Measurements from ENCODE around the gene EPB41L1. TPM values are rescaled to one million over a fixed set of nuclear protein-coding genes. Genes with fewer than 3 reads are reported as not detected.

Gene EPB41L1
- total RNA-seq, 4 donors from 2014 or later: 29.2 to 49.3 (median 35.4) TPM

DNA sequence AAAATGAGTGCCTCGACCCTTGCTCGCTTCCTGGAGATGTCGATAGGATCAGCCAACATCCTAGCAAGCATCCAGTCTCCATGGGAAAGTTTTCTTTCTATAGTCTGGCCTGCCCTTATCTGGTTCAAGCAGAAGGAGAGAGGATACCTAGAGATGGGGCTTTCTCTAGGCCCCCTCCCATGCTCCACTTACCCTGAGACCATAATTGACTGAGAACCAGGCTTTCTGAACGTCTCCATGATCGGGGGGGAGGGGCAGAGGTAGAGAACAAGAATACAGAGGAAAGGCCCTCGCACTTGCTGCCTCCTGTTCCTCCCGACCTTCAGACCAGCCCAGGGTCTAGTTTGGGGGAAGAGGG, 31.6 kb upstream of the EPB41L1 start:
- Histone ChIP-seq H3K4me3 (no peak overlapping the region), H3K27me3 (no peaks in the 10 kb centered on the region), H3K27ac (no peak overlapping the region), H3K4me1 (no peaks in the 10 kb centered on the region), H3K36me3 (no peaks in the 10 kb centered on the region), H3K9me3 (no peaks in the 10 kb centered on the region)
- no peak for ATAC-seq
- WGBS, 2 donors (ENCODE audit: low coverage in 1 of 2): 60 to 93% methylated on average over 3 to 4 of the region's 7 CpGs
- TF ChIP-seq EP300 (IDR thresholded peaks at IDR 0.05) (no peak), CTCF (IDR thresholded peaks at IDR 0.05) (no peak), POLR2A (IDR thresholded peaks at IDR 0.05) (no peak), POLR2AphosphoS5 (IDR thresholded peaks at IDR 0.05) (no peak)

GRCh38 chr20:36125097-36125496, 29.4 kb upstream of the EPB41L1 start:
- H3K36me3 ChIP-seq: no peaks in the 10 kb centered on the region
- 50 to 70% methylated on average over 2 of the region's 3 CpGs for WGBS, 2 donors (ENCODE audit: low coverage in 1 of 2)
- no peak for ATAC-seq
- H3K4me3 ChIP-seq: no peak overlapping the region
- no peak overlapping the region for H3K27ac ChIP-seq
- H3K27me3 ChIP-seq: no peaks in the 10 kb centered on the region
- no peaks in the 10 kb centered on the region for H3K4me1 ChIP-seq
- no peak for TF ChIP-seq POLR2AphosphoS5 (IDR thresholded peaks at IDR 0.05)
- TF ChIP-seq EP300 (IDR thresholded peaks at IDR 0.05): no peak
- no peak for TF ChIP-seq POLR2A (IDR thresholded peaks at IDR 0.05)
- TF ChIP-seq CTCF (IDR thresholded peaks at IDR 0.05): no peak
- no peaks in the 10 kb centered on the region for H3K9me3 ChIP-seq

DNA sequence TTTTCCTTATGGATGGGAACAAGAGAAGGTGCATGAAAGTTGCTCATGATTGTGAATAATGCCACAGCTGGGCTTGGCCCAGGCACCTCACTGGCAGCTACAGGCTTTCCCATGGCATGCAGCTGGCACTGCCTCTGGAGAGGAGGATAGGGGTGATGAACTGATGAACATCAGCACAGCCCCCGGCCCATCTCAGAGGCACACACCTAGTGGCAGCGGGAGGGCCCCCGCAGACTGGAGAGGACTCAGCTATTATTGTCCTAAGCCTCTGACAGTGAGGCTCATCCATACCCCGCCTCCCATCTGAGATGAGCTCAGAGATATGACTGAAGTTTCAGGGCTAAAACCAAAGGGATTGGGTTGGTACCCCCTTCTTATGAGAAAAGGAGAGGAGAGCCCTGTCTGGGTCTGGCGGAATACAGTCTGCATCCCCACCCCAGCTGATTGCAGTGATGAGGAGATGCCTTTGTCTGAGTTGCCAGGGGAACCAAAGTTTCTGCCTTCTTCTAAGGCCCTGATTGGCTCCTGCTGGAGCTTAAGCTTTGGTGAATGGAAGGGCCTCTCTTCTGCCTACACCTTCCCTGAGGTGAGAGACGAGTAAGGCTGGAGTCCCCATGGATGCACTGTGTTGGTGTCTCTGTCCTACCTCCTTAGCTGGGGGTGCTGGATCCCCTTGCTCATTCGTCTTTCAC, 27.6 kb upstream of the EPB41L1 start:
- no peak for ATAC-seq
- no peaks in the 10 kb centered on the region for H3K4me1 ChIP-seq
- TF ChIP-seq EP300 (IDR thresholded peaks at IDR 0.05): no peak
- no peak for TF ChIP-seq CTCF (IDR thresholded peaks at IDR 0.05)
- TF ChIP-seq POLR2A (IDR thresholded peaks at IDR 0.05): no peak
- no peak for TF ChIP-seq POLR2AphosphoS5 (IDR thresholded peaks at IDR 0.05)
- no peak overlapping the region for H3K4me3 ChIP-seq
- WGBS, 2 donors (ENCODE audit: low coverage in 1 of 2): 100% methylated on average over 1 of the region's 7 CpGs; no CpG with 5 or more reads in 1 of the 2 donors
- H3K9me3 ChIP-seq: no peaks in the 10 kb centered on the region
- no peaks in the 10 kb centered on the region for H3K36me3 ChIP-seq
- H3K27me3 ChIP-seq: no peaks in the 10 kb centered on the region
- H3K27ac ChIP-seq: no peak overlapping the region

DNA sequence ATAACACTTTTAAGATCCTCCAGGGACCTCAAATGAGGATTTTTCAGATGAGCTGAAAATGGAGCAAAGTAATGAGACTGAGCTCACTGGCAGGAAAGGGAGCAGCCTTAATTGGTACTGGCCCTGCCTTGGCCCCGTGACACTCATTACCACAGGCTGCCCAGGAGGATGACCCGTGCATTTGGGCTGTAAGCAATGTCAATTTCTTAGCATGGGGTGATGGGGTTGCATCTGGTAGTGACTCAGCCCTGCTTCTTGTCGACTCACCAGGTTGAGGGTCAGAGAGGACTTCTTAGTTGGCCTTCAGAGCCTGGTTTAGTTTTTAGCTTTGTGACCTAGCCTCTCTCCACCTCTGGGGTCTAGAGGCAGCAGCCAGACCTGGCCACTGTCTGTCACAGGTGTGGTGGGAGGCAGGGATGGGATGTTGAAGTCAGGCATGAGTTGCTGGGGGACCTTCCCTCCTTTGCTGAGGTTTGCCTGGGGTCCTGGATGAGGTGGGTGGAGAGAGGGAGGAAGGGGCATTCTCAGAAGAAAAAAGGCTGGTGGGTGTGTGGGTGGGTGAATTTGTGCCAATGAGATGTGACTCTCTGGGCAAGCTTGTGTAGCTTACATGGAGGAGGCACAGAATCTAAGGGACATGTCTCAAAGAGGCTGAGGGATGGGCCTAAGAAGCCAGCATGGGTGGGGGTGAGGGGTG, 25.9 kb upstream of the EPB41L1 start:
- TF ChIP-seq POLR2AphosphoS5 (IDR thresholded peaks at IDR 0.05) (no peak), EP300 (IDR thresholded peaks at IDR 0.05) (no peak), CTCF (IDR thresholded peaks at IDR 0.05) (no peak), POLR2A (IDR thresholded peaks at IDR 0.05) (no peak)
- WGBS, 2 donors (ENCODE audit: low coverage in 1 of 2): 24% methylated on average over 3 of the region's 3 CpGs; no CpG with 5 or more reads in 1 of the 2 donors
- no peak for ATAC-seq
- Histone ChIP-seq H3K9me3 (no peaks in the 10 kb centered on the region), H3K27ac (no peak overlapping the region), H3K27me3 (no peaks in the 10 kb centered on the region), H3K4me3 (no peak overlapping the region), H3K36me3 (no peaks in the 10 kb centered on the region), H3K4me1 (no peaks in the 10 kb centered on the region)

DNA sequence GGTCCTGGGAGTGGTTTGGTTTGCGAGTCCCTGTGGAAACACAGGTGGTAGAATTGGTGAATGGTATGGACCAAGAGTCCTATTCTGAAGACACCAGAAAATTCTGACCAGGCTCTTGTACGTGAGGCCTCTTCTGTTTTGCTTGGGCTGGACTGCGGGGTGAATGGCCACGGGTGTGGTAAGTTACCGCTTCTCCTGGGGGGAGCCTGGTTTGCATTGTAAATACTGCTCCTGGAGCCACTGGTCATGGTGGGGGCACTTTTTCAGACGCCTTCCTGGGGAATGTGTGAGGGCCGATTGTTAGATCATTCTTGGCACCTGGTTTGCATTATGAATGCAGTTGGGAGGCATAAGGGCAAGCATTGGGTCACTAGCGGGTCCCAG, 25.4 kb upstream of the EPB41L1 start:
- Histone ChIP-seq H3K27me3 (no peaks in the 10 kb centered on the region), H3K4me3 (no peak overlapping the region), H3K36me3 (no peaks in the 10 kb centered on the region), H3K27ac (no peak overlapping the region), H3K4me1 (no peaks in the 10 kb centered on the region), H3K9me3 (no peaks in the 10 kb centered on the region)
- TF ChIP-seq POLR2A (IDR thresholded peaks at IDR 0.05): no peak
- TF ChIP-seq EP300 (IDR thresholded peaks at IDR 0.05): no peak
- TF ChIP-seq POLR2AphosphoS5 (IDR thresholded peaks at IDR 0.05): no peak
- TF ChIP-seq CTCF (IDR thresholded peaks at IDR 0.05): no peak
- ATAC-seq: no peak
- WGBS, 2 donors (ENCODE audit: low coverage in 1 of 2): 79 to 97% methylated on average over 3 to 6 of the region's 8 CpGs
